Osteocyte (in vitro differentiated cells): ENCODE measurements around the gene NAXD. TPM values are rescaled to one million over a fixed set of nuclear protein-coding genes. Genes with fewer than 3 reads are reported as not detected.

Experiments
- DNase-seq: peaks from one replicate; pipeline ENCODE4 v3.0.0; 2021; ENCODE audit warnings: mixed read lengths; ENCODE audit not compliant: unreplicated experiment; ENCODE audit errors: extremely low spot score
- H3K27ac Mint-ChIP-seq: one replicate; pipeline ENCODE4 v1.8.0; 2021; ENCODE audit warnings: mild to moderate bottlenecking, mixed read lengths; ENCODE audit not compliant: unreplicated experiment
- H3K27me3 Mint-ChIP-seq: one replicate; pipeline ENCODE4 v1.8.0; 2021; ENCODE audit warnings: mixed read lengths; ENCODE audit not compliant: unreplicated experiment
- H3K36me3 Mint-ChIP-seq: one replicate; pipeline ENCODE4 v1.8.0; 2021; ENCODE audit warnings: mixed read lengths; ENCODE audit not compliant: unreplicated experiment
- H3K4me1 Mint-ChIP-seq: one replicate; pipeline ENCODE4 v1.8.0; 2021; ENCODE audit warnings: mixed read lengths; ENCODE audit not compliant: unreplicated experiment
- H3K4me3 Mint-ChIP-seq: one replicate; pipeline ENCODE4 v1.8.0; 2021; ENCODE audit warnings: mild to moderate bottlenecking, moderate library complexity, mixed read lengths; ENCODE audit not compliant: unreplicated experiment
- H3K9me3 Mint-ChIP-seq: one replicate; pipeline ENCODE4 v1.8.0; 2021; ENCODE audit warnings: mixed read lengths; ENCODE audit not compliant: unreplicated experiment
- CTCF ChIP-seq: fragments of 200-600 bp; sonication (generic); IDR thresholded peaks from 2 replicates; pipeline ENCODE4 v1.5.0; 2021; ENCODE audit warnings: antibody characterized with exemption, mild to moderate bottlenecking, moderate library complexity
- total RNA-seq: library from RNA; stranded (reverse); gene quantifications from 2 replicates; pipeline ENCODE4 v1.2.1, GENCODE V29; 2021

The NAXD gene
- total RNA-seq, 1 donor from 2014 or later, result 34.3 TPM

GRCh38 chr13:110576736-110577476 lies 38.4 kb upstream of the NAXD start:
- no peak overlapping the region for H3K27ac Mint-ChIP-seq
- H3K4me1 Mint-ChIP-seq, result peaks cover 20% of the 10 kb centered on the region
- peaks cover 12% of the 10 kb centered on the region for H3K27me3 Mint-ChIP-seq
- H3K36me3 Mint-ChIP-seq, result peaks cover 2% of the 10 kb centered on the region
- DNase-seq, result no peak
- H3K9me3 Mint-ChIP-seq, result no peaks in the 10 kb centered on the region
- no peak overlapping the region for H3K4me3 Mint-ChIP-seq
- TF ChIP-seq CTCF, result no peak

- Mint-ChIP-seq H3K27me3 (peaks cover 11% of the 10 kb centered on the region), H3K4me1 (peaks cover 20% of the 10 kb centered on the region), H3K36me3 (peaks cover 2% of the 10 kb centered on the region), H3K27ac (no peak overlapping the region), H3K4me3 (no peak overlapping the region), H3K9me3 (no peaks in the 10 kb centered on the region)
- TF ChIP-seq CTCF, result no peak
- no peak for DNase-seq
Observed at GRCh38 chr13:110578363-110578762, 37.0 kb upstream of the NAXD start.

- H3K27me3 Mint-ChIP-seq, result no peaks in the 10 kb centered on the region
- no peak for TF ChIP-seq CTCF
- peaks cover 2% of the 10 kb centered on the region for H3K36me3 Mint-ChIP-seq
- peaks cover 14% of the 10 kb centered on the region for H3K4me1 Mint-ChIP-seq
- no peak overlapping the region for H3K4me3 Mint-ChIP-seq
- DNase-seq, result no peak
- H3K9me3 Mint-ChIP-seq, result no peaks in the 10 kb centered on the region
- H3K27ac Mint-ChIP-seq, result peak overlapping the region; percentile 93
Observed at GRCh38 chr13:110580800-110581199, 34.5 kb upstream of the NAXD start.

GRCh38 chr13:110581506-110582185 lies 33.7 kb upstream of the NAXD start:
- peaks cover 12% of the 10 kb centered on the region for H3K4me1 Mint-ChIP-seq
- no peak overlapping the region for H3K4me3 Mint-ChIP-seq
- peaks cover 2% of the 10 kb centered on the region for H3K36me3 Mint-ChIP-seq
- H3K27ac Mint-ChIP-seq, result peak overlapping the region; percentile 93
- H3K9me3 Mint-ChIP-seq, result no peaks in the 10 kb centered on the region
- H3K27me3 Mint-ChIP-seq, result no peaks in the 10 kb centered on the region
- no peak for DNase-seq
- TF ChIP-seq CTCF, result no peak

- DNase-seq, result no peak
- Mint-ChIP-seq H3K27me3 (no peaks in the 10 kb centered on the region), H3K9me3 (no peaks in the 10 kb centered on the region), H3K4me3 (no peak overlapping the region), H3K4me1 (peaks cover 12% of the 10 kb centered on the region), H3K27ac (peak overlapping the region; percentile 67), H3K36me3 (peaks cover 2% of the 10 kb centered on the region)
- TF ChIP-seq CTCF, result no peak
Observed at GRCh38 chr13:110582421-110582954, 32.9 kb upstream of the NAXD start.
